Cardiac muscle cell (in vitro differentiated cells and primary cell): ENCODE measurements around the gene CACNA1C. TPM values are rescaled to one million over a fixed set of nuclear protein-coding genes. Genes with fewer than 3 reads are reported as not detected.

ENCODE experiments used
- DNase-seq, 2 donors: peaks; one replicate each; pipeline versions ENCODE4 v3.0.0 to v3.0.0-alpha.2; 2010 to 2017; ENCODE audit warnings: low read depth in 1 of 2, low spot score in 1 of 2
- H3K27ac ChIP-seq: fragments of 200-600 bp; sonication (generic); 2 replicates; pipeline ENCODE4 v1.5.1; 2016
- H3K27me3 ChIP-seq: fragments of 200-600 bp; sonication (generic); 2 replicates; pipeline ENCODE4 v1.6.0; 2016; ENCODE audit warnings: control low read depth
- H3K36me3 ChIP-seq: fragments of 200-600 bp; sonication (generic); 2 replicates; pipeline ENCODE4 v1.5.1; 2016; ENCODE audit warnings: control low read depth
- H3K4me1 ChIP-seq: fragments of 200-600 bp; sonication (generic); 2 replicates; pipeline ENCODE4 v1.8.1; 2017; ENCODE audit warnings: low read depth, mild to moderate bottlenecking, mixed run types
- H3K4me3 ChIP-seq: fragments of 200-600 bp; sonication (generic); 2 replicates; pipeline ENCODE4 v1.5.1; 2016; ENCODE audit warnings: mild to moderate bottlenecking
- H3K9me3 ChIP-seq: fragments of 200-600 bp; sonication (generic); 2 replicates; pipeline ENCODE4 v1.5.1; 2017; ENCODE audit warnings: low read depth, mild to moderate bottlenecking, control low read depth
- CTCF ChIP-seq: IDR thresholded peaks from 2 replicates; pipeline ENCODE4 v1.5.1; 2012; ENCODE audit warnings: low read depth, mild to moderate bottlenecking, low read length
- polyA plus RNA-seq: library from polyadenylated mRNA; unstranded; fragments of >200 nt; fragmentation: Nextera tagmentation; extraction: Ambion mirVana; gene quantifications from 2 replicates; pipeline ENCODE4 v1.2.1, GENCODE V29; 2016
- total RNA-seq: library from RNA; depleted of rRNA; stranded (reverse); fragments of >200 nt; gene quantifications from 2 replicates; pipeline ENCODE4 v1.2.3, GENCODE V29; 2016

Gene CACNA1C
- total and polyA plus RNA-seq, 2 experiments from 2014 or later = 40.8 to 77.8 TPM

DNA sequence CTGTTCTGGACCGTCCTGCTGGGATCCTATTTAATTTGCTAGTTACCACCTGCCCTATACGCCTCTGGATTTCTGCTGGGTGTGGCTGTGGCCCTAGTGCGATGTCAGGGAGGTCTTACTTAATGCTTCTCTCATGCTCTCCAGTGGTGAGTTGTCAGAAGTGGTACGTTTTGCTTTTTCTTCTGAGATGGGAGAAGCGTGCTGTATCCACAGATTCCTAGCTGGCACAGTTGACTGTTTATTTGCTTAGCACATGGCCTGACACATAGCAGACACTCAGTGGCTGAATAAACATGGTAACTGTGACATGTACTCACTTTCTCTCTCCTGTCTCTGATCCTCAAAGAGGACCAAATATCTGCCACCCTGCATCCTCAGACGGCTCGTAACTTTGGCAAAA lies 107.3 kb downstream of the CACNA1C start:
- H3K27me3 ChIP-seq = no peaks in the 10 kb centered on the region
- H3K27ac ChIP-seq = peak overlapping the region; percentile 27
- peaks cover 18% of the 10 kb centered on the region for H3K4me1 ChIP-seq
- TF ChIP-seq CTCF = no peak
- H3K9me3 ChIP-seq = no peaks in the 10 kb centered on the region
- DNase-seq = no peak
- H3K36me3 ChIP-seq = no peaks in the 10 kb centered on the region
- no peak overlapping the region for H3K4me3 ChIP-seq

- Histone ChIP-seq H3K27ac (peak overlapping the region; percentile 39), H3K4me3 (no peak overlapping the region), H3K27me3 (no peaks in the 10 kb centered on the region), H3K36me3 (no peaks in the 10 kb centered on the region), H3K9me3 (no peaks in the 10 kb centered on the region), H3K4me1 (peaks cover 13% of the 10 kb centered on the region)
- DNase-seq = peak in 1 of 2 donors; percentile 81
- no peak for TF ChIP-seq CTCF
These were observed 108.7 kb downstream of the CACNA1C start for GRCh38 chr12:2161473-2161872.

- Histone ChIP-seq H3K27ac (peak overlapping the region; percentile 62), H3K9me3 (no peaks in the 10 kb centered on the region), H3K4me1 (peaks cover 13% of the 10 kb centered on the region), H3K36me3 (no peaks in the 10 kb centered on the region), H3K27me3 (no peaks in the 10 kb centered on the region), H3K4me3 (no peak overlapping the region)
- peak; percentile 10 for TF ChIP-seq CTCF
- DNase-seq = peak; percentile 51 to 98
These were observed 110.6 kb downstream of the CACNA1C start for GRCh38 chr12:2163177-2163941.

GRCh38 chr12:2165021-2165420 lies 112.2 kb downstream of the CACNA1C start:
- TF ChIP-seq CTCF = no peak
- H3K27ac ChIP-seq = no peak overlapping the region
- H3K4me1 ChIP-seq = peaks cover 17% of the 10 kb centered on the region
- H3K27me3 ChIP-seq = no peaks in the 10 kb centered on the region
- DNase-seq = no peak
- no peaks in the 10 kb centered on the region for H3K9me3 ChIP-seq
- H3K36me3 ChIP-seq = no peaks in the 10 kb centered on the region
- H3K4me3 ChIP-seq = no peak overlapping the region

DNA sequence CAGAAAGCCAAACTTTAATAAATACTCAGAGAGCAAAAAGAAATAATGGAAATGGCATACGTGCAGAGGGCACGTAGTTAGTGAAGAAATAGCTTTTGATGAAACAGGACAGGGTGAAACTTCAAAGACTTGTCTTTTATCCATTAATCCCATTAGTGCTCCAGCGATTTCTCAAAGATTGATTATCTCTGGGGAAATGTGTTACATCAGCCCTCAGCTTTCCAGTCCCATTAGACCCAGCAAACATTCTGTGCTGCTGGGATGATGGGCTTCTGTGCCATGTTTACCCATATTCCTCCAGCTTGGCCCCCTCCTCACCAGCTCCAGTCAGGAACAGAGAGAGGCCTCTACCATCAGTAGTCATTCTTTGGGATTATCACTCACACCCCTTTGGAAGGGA lies 113.1 kb downstream of the CACNA1C start:
- H3K27ac ChIP-seq = no peak overlapping the region
- no peaks in the 10 kb centered on the region for H3K9me3 ChIP-seq
- no peak overlapping the region for H3K4me3 ChIP-seq
- no peak for DNase-seq
- no peaks in the 10 kb centered on the region for H3K36me3 ChIP-seq
- H3K27me3 ChIP-seq = no peaks in the 10 kb centered on the region
- peaks cover 17% of the 10 kb centered on the region for H3K4me1 ChIP-seq
- TF ChIP-seq CTCF = no peak
